MG63 (cell line): ENCODE measurements around the gene PPP3CA. TPM values are rescaled to one million over a fixed set of nuclear protein-coding genes. Genes with fewer than 3 reads are reported as not detected.
A peak's percentile ranks its signal among the peaks of the same experiment; 100 is the strongest.

ENCODE experiments used
- DNase-seq: peaks from one replicate; pipeline ENCODE4 v3.0.0-alpha.2; 2020
- H3K27me3 ChIP-seq: fragments of 250-450 bp; sonication (Bioruptor Pico); 2 replicates; pipeline ENCODE4 v1.5.1; 2020; ENCODE audit warnings: mild to moderate bottlenecking, moderate library complexity
- H3K36me3 ChIP-seq: fragments of 250-450 bp; sonication (Bioruptor Pico); 2 replicates; pipeline ENCODE4 v1.5.1; 2020; ENCODE audit warnings: mild to moderate bottlenecking, moderate library complexity
- H3K4me3 ChIP-seq: fragments of 250-450 bp; sonication (Bioruptor Pico); 2 replicates; pipeline ENCODE4 v1.5.1; 2020; ENCODE audit warnings: mild to moderate bottlenecking, moderate library complexity
- H3K9me3 ChIP-seq: fragments of 250-450 bp; sonication (Bioruptor Pico); 2 replicates; pipeline ENCODE4 v1.5.1; 2020; ENCODE audit warnings: mild to moderate bottlenecking, moderate library complexity
- total RNA-seq: library from RNA; depleted of rRNA; stranded (reverse); fragments of >200 nt; shearing (Covaris generic); gene quantifications from 2 replicates; pipeline ENCODE4 v1.2.3, GENCODE V29; 2014; ENCODE audit warnings: low replicate concordance; rRNA removed

PPP3CA gene
- 25.4 and 32.4 TPM in 2 replicates for total RNA-seq

GRCh38 chr4:101347267-101347556, at the start of gene PPP3CA:
Gene PPP3CA, minus strand, starts transcription at chr4:101347526.
- Histone ChIP-seq H3K9me3 (no peaks in the 10 kb centered on the region), H3K36me3 (no peaks in the 10 kb centered on the region), H3K4me3 (peak within 1 kb of the TSS; percentile 94), H3K27me3 (no peaks in the 10 kb centered on the region)
- DNase-seq: no peak

- Histone ChIP-seq H3K4me3 (no peak overlapping the region), H3K36me3 (no peaks in the 10 kb centered on the region), H3K9me3 (no peaks in the 10 kb centered on the region), H3K27me3 (no peaks in the 10 kb centered on the region)
- DNase-seq: peak; percentile 48
Observed at GRCh38 chr4:101393256-101393655, 45.9 kb upstream of the PPP3CA start.

- Histone ChIP-seq H3K36me3 (no peaks in the 10 kb centered on the region), H3K9me3 (no peaks in the 10 kb centered on the region; the same call in 1 of the 2 replicates), H3K27me3 (no peaks in the 10 kb centered on the region), H3K4me3 (no peak overlapping the region)
- no peak for DNase-seq
Observed at GRCh38 chr4:101370663-101371210, 23.4 kb upstream of the PPP3CA start.

DNA sequence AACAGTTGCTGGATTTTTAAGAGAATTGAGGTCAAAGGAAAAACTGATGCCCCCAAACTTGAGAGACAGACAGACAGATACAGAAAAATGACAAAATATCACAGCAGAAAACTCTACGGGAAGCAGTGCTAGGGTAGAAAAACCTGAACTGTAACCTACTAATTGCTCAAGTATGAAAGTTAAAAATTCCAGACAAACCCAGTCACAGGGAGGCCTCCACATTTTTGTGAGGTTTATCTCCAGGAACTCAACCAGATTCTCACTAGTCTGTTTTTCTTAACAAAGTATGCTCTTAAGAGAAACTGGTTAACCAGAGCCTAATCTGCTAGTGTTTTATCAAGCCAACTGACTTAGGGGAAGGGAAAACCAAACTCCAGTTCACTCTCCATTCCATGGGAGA, 19.9 kb upstream of the PPP3CA start:
- DNase-seq: peak; percentile 9
- Histone ChIP-seq H3K4me3 (no peak overlapping the region), H3K9me3 (no peaks in the 10 kb centered on the region; the same call in 1 of the 2 replicates), H3K27me3 (no peaks in the 10 kb centered on the region), H3K36me3 (no peaks in the 10 kb centered on the region)

GRCh38 chr4:101366331-101366730, 19.0 kb upstream of the PPP3CA start:
- Histone ChIP-seq H3K36me3 (no peaks in the 10 kb centered on the region), H3K9me3 (no peaks in the 10 kb centered on the region; the same call in 1 of the 2 replicates), H3K27me3 (no peaks in the 10 kb centered on the region), H3K4me3 (no peak overlapping the region)
- DNase-seq: no peak

DNA sequence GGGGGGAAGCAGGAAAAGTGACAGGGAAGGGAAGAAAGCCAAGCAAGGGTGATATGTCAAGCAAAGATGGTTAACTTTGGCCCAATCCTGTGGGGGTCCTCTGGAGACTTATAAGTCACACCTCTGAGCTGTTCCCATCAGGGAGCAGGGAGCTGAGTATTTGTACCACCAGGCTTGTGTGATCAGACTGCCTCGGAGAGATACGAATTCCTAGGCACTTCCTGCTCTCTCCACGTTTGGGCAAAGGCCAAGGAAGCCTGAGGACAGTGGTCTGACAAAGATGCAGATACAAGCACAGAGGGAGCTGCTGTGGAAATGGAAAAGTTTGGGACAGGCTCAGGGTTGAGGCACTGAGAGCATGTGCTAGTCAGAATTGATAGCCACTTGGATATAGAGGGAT, 10.4 kb upstream of the PPP3CA start:
- no peak for DNase-seq
- no peak overlapping the region for H3K4me3 ChIP-seq
- H3K9me3 ChIP-seq: no peaks in the 10 kb centered on the region
- H3K36me3 ChIP-seq: no peaks in the 10 kb centered on the region
- no peaks in the 10 kb centered on the region for H3K27me3 ChIP-seq

- no peaks in the 10 kb centered on the region for H3K36me3 ChIP-seq
- H3K4me3 ChIP-seq: no peak overlapping the region
- no peaks in the 10 kb centered on the region for H3K9me3 ChIP-seq
- no peaks in the 10 kb centered on the region for H3K27me3 ChIP-seq
- DNase-seq: peak; percentile 80
Observed at GRCh38 chr4:101356928-101357327, 9.6 kb upstream of the PPP3CA start.

- H3K27me3 ChIP-seq: no peaks in the 10 kb centered on the region
- peak; percentile 44 for DNase-seq
- no peaks in the 10 kb centered on the region for H3K9me3 ChIP-seq
- no peak overlapping the region for H3K4me3 ChIP-seq
- no peaks in the 10 kb centered on the region for H3K36me3 ChIP-seq
Observed at GRCh38 chr4:101355767-101356702, 8.7 kb upstream of the PPP3CA start.

DNA sequence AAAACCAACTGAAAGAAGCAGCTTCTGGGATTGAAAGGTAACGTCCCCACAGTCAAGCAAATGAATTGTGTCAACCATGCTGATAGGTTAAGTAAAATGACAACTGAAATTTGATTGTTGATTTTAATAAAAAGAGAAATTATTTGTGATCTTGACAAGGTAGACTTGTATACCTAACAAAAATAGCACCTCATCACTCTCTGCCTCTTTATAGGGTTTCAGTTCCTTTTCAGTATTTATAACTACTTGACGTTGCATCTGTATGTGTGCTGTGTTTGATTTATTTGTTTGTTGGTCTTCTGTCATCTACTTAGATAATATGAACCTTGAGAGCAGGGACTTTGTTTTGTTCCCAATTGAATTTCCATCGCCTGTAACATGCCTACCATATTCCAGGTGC, 7.9 kb upstream of the PPP3CA start:
- H3K9me3 ChIP-seq: no peaks in the 10 kb centered on the region
- no peak for DNase-seq
- H3K27me3 ChIP-seq: no peaks in the 10 kb centered on the region
- H3K4me3 ChIP-seq: no peak overlapping the region
- H3K36me3 ChIP-seq: no peaks in the 10 kb centered on the region

GRCh38 chr4:101349801-101350064, 2.4 kb upstream of the PPP3CA start:
- no peak overlapping the region for H3K4me3 ChIP-seq
- no peak for DNase-seq
- H3K36me3 ChIP-seq: no peaks in the 10 kb centered on the region
- H3K9me3 ChIP-seq: no peaks in the 10 kb centered on the region
- no peaks in the 10 kb centered on the region for H3K27me3 ChIP-seq

- H3K9me3 ChIP-seq: no peaks in the 10 kb centered on the region
- peak overlapping the region; percentile 94 for H3K4me3 ChIP-seq
- DNase-seq: peak; percentile 65
Observed at GRCh38 chr4:101348995-101349800, 1.9 kb upstream of the PPP3CA start.

GRCh38 chr4:101348367-101348827, 1.1 kb upstream of the PPP3CA start:
- no peaks in the 10 kb centered on the region for H3K9me3 ChIP-seq
- no peak for DNase-seq
- H3K27me3 ChIP-seq: no peaks in the 10 kb centered on the region
- no peaks in the 10 kb centered on the region for H3K36me3 ChIP-seq
- H3K4me3 ChIP-seq: peak overlapping the region; percentile 94

More at GRCh38 chr4:101348995-101349800, 1.9 kb upstream of the PPP3CA start:
- H3K27me3 ChIP-seq: no peaks in the 10 kb centered on the region
- H3K36me3 ChIP-seq: no peaks in the 10 kb centered on the region

DNA sequence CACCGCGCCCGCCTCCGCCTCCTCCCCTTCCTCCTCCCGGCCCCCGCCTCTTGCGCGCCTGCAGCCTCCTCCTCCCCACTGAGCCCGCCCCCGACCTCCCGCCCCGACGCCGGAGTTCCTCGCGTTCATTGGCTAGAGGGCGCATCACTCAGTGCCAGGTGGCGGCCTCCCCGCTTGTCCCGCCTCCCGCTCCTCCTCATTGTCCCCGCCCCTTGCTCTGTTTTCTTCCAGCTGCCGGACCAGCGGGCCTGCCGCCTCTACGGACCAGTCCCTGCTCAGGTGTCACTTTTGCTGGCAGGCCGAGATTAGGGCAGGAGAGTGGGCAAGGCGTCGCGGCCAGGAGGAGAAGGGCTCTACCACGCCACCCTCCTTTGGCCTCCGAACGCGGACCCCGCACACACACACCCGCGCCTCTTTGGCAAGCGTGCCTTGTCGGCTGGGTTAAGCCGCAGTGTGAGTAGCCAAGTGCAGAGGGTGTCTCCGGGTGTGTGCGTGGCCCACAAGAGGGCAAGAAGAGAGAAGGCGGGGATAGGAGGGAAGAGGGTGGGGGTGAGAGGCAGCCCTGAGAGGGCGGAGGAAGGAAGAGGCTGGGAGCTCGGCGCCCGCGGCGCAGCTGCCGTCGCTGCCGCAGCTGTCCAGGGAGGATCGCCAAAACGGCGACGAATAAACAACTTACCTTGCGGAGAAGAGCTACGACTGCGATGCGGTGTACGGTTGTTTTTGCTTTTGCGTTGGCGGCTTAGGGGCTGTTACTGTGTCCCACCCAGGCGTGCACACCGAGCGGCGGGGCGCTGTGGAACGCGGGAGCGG, 436 bp upstream of the PPP3CA start:
- H3K9me3 ChIP-seq: no peaks in the 10 kb centered on the region
- H3K4me3 ChIP-seq: peak overlapping the region; percentile 94
- H3K27me3 ChIP-seq: no peaks in the 10 kb centered on the region
- peak; percentile 91 for DNase-seq
- H3K36me3 ChIP-seq: no peaks in the 10 kb centered on the region

DNA sequence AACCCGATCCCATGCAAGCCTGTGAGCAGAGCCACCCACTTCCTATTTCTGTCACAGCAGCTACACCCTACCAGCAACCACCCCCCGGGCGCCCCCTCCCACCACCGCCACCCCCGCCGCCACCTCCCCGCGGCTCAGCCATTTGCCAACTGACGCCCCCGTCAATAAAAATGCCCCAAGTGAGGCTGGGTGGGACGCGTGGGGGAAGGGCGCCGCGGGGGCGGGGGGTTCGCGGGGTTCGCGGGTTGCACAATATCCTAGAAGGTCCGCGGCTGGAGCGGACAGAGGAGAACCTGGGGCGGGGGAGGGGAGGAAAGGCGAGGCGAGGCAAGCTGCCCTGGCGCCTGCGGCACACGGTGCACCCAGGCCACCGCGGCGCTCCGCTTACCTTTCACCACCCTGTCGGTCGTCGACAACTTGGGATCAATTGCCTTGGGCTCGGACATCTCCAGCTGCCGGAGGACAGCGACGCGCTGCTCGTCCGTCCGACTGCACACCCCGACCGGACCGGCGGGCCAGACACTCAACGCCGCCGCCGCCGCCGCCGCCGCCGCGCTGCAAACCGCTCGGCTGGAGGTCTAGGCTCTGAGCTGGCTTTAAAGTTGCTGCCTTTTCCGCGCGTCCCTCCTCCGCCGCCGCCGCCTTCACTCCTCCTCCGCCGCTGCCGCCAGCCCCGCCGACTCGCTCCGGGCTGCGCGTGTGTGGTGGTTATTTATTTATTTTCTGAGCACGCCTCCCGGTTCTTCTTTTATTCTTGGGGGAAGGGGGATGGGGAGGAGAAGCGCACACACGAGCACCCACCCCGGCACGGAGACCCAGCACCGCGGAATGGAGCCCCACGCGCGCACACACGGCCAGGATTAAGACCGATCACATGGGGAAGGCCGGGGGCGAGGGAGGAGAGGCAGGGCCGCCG, 717 bp downstream of the PPP3CA start:
- Histone ChIP-seq H3K27me3 (no peaks in the 10 kb centered on the region), H3K36me3 (no peaks in the 10 kb centered on the region), H3K9me3 (no peaks in the 10 kb centered on the region), H3K4me3 (peak overlapping the region; percentile 94)
- peak; percentile 53 for DNase-seq

GRCh38 chr4:101345596-101346350, 1.6 kb downstream of the PPP3CA start:
- Histone ChIP-seq H3K4me3 (peak overlapping the region; percentile 94), H3K27me3 (no peaks in the 10 kb centered on the region), H3K9me3 (no peaks in the 10 kb centered on the region), H3K36me3 (no peaks in the 10 kb centered on the region)
- DNase-seq: peak; percentile 61
